GM12892 (cell line): ENCODE data around the gene TOP1.
A peak's percentile ranks its signal among the peaks of the same experiment; 100 is the strongest.

Experiments used
- DNase-seq: peaks from one replicate; pipeline ENCODE4 v3.0.0; 2011; ENCODE audit not compliant: insufficient read length
- FAIRE-seq: peaks from 2 replicates; lab custom pipeline; 2011; peaks lifted over from hg19 to GRCh38; lab: Jason Lieb, UNC
- POLR2A ChIP-seq: IDR thresholded peaks from 2 replicates; pipeline ENCODE4 v1.6.1; 2011; ENCODE audit warnings: low read depth, low read length, control low read depth
- POLR2AphosphoS5 ChIP-seq: IDR thresholded peaks from 2 replicates; pipeline ENCODE4 v1.6.1; 2011; ENCODE audit warnings: low read depth, low read length, control low read depth
- TAF1 ChIP-seq: IDR thresholded peaks from 2 replicates; pipeline ENCODE4 v1.6.1; 2011; ENCODE audit warnings: low read depth, mild to moderate bottlenecking, control low read depth, low read length, borderline replicate concordance

The TOP1 gene

DNA sequence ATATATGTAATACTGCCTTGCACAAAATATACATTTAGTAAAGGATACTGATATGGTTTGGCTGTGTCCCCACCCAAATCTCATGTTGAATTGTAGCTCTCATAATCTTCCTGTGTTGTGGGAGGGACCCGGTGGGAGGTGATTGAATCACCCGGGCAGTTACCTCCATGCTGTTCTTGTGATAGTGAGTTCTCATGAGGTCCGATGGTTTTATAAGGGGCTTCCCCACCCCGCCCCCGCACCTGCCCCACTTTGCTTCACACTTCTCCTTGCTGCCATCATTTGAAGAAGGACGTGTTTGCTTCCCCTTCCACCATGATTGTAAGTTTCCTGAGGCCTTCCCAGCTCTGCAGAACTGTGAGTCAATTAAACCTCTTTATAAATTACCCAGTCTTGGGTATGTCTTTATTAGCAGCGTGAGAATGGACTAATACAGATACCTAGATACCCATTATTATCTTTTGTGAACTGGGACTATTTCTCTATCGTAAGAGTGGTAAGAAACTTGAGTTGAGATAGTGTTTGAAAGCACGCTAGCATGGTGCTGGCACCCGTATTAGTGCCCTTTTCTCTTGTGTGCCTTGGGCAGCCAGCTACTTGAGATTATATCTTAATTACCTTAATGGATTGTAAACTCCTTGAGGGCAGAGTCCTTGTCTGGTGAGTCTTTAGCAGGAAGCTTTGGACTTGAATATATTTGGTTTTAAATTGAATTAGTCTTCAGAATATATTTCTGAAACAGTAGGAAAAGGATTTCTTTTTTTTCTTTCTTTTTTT, 25.6 kb downstream of the TOP1 start:
- no peak for DNase-seq
- TF ChIP-seq POLR2A (no peak), TAF1 (no peak), POLR2AphosphoS5 (no peak)
- FAIRE-seq = no peak

DNA sequence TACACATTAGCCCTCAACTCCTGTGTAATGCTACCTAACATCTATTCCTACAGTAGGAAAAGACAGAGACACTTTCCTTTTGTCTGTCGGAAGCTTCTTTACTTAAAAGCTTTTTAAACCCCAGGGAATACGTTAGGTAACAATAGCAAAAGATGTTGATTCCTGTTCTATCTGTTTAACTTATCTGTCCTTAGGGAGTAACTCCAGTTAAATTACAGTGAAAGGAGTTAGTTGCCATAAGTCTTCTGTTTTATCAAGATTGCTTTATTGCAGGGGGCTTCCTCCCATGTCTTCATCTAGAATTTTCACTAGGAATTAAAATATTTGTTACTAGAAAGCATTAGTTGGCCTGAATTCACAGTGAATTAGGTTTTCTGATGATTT, 26.2 kb downstream of the TOP1 start:
- TF ChIP-seq TAF1 = no peak
- no peak for TF ChIP-seq POLR2A
- TF ChIP-seq POLR2AphosphoS5 = no peak
- no peak for FAIRE-seq
- no peak for DNase-seq

DNA sequence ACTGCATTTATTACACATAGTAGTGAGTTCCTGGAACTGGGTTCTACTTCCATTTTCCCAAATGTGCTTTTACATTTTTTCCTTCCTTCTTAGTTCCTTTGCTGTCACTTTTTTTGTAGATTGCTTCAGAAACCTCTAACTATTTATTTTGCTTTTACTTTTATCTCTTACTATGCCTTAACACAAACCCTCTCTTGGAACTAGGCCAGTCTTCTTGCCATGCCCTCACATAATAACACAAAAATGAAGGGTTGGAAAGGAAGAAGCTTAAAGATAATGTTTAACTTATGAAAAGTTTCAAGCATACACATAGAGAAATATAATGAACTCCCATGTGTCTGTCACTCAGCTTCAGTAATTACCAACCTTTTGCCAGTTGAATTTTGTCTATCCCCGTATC, 27.1 kb downstream of the TOP1 start:
- FAIRE-seq (no peak), DNase-seq (no peak)
- TF ChIP-seq TAF1 (no peak), POLR2AphosphoS5 (no peak), POLR2A (no peak)

DNA sequence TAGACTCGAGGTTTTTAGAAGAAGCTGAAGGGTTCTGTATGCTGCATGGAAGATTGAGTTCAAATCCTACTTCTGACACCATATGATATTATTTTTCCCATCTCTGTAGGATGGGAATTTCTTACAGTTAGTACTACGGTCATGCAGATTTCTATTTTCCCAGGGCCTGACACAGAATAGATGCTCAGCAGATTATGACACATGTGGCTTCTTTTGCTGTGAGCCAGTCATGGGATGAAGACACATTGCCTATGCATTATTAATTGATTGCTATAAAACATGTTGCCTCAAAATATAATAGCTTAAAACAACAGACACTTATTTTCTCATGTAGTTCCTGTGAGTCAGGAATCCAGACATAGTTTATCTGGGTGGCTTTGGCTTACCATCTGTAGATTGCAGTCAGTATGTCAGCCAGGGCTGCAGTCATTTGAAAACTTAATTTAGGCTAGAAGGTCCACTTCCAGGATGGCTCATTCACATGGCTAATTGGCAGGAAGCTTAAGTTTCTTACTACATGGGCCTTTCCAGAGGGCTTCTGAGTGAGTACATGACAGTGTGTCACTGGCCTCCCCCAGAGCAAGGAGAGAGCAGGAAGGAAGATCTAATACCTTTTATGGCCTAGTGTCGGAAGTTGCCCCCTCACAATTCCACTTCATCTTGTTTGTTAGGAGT, 29.5 kb downstream of the TOP1 start:
- FAIRE-seq (no peak), DNase-seq (no peak)
- TF ChIP-seq TAF1 (no peak), POLR2AphosphoS5 (no peak), POLR2A (no peak)

DNA sequence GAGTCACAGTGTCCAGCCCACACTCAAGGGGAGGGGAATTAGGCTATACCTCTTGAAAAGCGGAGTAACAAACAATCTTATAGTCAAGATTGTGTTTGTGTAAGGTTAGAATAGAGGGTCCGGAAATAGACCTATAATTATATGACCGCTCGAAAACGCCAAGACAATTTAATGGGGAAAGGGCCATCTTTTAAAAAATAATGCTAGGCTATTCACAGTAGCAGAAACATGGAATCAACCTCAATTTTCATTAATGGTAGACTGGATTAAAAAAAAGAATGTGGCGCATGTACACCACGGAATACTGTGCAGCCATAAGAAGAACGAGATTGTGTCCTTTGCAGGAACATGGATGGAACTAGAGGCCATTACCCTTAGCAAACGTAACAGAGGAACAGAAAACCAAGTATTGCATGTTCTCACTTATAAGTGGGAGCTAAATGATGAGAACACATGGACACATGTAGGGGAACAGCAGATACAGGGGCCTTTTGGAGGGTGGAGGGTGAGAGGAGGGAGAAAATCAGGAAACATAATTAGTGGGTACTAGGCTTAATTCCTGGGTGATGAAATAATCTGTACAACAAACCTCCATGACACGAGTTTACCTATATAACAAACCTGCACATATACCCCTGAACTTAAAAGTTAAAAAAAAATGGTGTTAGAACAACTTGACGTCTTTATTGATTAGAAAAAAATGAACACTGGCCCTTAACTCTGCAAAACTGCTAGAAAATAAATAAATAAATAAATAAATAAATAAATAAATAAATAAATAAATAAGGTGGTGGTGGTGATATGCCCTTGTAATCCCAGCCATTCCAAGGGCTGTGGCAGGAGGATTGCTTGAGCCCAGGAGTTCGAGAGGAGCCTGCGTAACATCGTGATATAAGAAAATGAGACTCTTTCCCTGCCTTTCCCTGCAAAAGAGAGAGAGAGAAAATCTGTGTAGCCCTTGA, 30.3 kb downstream of the TOP1 start:
- no peak for FAIRE-seq
- no peak for TF ChIP-seq POLR2A

DNA sequence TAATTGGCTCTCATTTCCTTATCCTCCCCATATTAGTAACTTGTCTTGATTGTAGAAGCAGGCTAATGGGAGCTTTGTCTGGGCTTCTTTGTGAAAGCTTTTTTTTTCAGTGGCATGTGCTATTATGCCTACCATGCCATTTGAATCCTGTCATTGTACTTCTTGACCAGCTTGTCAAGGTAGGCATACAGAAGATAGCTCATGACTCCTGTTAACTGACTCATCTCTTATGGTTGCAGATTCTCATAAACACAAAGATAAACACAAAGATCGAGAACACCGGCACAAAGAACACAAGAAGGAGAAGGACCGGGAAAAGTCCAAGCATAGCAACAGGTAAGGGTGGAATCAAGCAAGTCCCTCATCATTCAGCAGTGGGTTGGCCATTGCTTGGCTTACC, 32.5 kb downstream of the TOP1 start:
- no peak for TF ChIP-seq TAF1
- no peak for TF ChIP-seq POLR2A
- no peak for TF ChIP-seq POLR2AphosphoS5
- DNase-seq (no peak), FAIRE-seq (no peak)

More for the DNA sequence above, 30.3 kb downstream of the TOP1 start:
- no peak for DNase-seq

DNA sequence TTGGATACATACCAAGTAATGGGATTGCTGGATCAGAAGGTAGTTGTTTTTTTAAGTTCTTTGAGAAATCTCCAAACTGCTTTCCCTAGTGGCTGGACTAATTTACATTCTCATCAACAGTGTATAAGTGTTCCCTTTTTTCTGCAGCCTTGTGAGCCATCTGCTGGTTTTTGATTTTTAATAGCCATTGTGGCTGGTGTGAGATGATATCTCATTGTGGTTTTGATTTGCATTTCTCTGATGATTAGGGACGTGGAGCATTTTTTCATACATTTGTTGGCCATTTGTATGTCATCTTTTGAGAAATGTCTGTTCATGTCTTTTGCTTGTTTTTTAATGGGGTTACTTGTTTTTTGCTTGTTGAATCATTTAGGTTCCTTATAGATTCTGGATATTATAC, 34.8 kb downstream of the TOP1 start:
- TF ChIP-seq POLR2AphosphoS5 (no peak), TAF1 (no peak), POLR2A (no peak)
- DNase-seq (no peak), FAIRE-seq (no peak)

DNA sequence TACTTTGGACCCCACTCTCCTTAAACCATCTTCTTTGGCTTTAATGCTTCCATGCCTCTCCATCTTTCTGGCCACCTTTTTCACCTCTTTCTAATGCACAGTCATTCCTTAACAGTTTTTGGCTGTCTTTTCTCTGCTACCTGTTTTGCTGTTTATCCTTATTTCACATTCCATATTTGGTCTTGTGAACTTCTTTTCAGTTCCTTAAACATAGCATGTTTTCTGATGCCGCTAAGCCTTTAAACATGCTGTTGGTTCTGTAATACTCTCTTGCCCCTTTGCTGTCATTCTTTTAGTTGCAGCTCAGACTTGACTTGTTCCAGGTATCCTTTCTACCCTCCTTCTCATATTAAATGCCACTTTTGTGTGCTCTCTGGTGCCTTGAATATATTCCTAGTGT, 35.8 kb downstream of the TOP1 start:
- FAIRE-seq (peak; percentile 83), DNase-seq (no peak)

DNA sequence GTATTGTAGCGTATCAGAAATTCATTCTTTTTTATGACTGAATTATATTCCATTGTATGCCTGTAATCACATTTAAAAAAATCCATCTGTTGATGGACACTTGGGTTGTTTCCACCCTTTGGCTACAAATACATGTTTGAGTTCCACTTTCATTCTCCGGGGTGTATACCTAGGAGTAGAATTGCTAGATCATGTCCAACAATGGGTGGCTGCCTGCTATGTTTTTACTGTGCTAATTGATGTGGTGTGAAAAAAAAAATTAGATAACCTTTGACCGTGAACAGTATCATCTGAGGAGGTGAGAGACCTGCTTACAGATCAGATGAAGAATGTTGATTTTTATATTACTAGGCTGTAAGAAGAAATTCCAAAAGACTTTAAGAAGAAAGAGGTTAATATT, 37.1 kb downstream of the TOP1 start:
- DNase-seq (no peak), FAIRE-seq (no peak)
- TF ChIP-seq POLR2AphosphoS5 = no peak
- TF ChIP-seq TAF1 = no peak
- no peak for TF ChIP-seq POLR2A

More for the DNA sequence above, 35.8 kb downstream of the TOP1 start:
- TF ChIP-seq POLR2A = no peak
- no peak for TF ChIP-seq POLR2AphosphoS5
- no peak for TF ChIP-seq TAF1

DNA sequence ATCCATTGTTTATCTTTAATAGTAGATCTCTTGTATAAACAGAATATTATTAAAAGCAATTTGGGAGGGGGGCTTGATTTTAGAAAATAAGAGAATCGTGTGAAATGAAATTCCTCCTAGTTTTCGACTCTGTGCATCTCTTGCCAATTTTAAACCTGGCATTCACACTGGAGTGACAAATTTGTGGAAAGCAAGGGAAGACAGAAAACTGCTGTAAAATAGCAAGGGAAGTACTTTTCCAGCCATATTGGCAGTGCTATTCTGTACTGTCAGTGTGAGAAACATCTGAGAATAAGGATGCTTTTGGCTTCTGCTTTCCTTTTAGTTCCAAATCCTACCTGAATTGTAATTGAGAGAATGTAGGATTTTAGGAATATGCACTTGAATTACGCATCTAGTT, 40.2 kb downstream of the TOP1 start:
- no peak for TF ChIP-seq TAF1
- TF ChIP-seq POLR2AphosphoS5 = no peak
- TF ChIP-seq POLR2A = no peak
- DNase-seq (no peak), FAIRE-seq (no peak)

DNA sequence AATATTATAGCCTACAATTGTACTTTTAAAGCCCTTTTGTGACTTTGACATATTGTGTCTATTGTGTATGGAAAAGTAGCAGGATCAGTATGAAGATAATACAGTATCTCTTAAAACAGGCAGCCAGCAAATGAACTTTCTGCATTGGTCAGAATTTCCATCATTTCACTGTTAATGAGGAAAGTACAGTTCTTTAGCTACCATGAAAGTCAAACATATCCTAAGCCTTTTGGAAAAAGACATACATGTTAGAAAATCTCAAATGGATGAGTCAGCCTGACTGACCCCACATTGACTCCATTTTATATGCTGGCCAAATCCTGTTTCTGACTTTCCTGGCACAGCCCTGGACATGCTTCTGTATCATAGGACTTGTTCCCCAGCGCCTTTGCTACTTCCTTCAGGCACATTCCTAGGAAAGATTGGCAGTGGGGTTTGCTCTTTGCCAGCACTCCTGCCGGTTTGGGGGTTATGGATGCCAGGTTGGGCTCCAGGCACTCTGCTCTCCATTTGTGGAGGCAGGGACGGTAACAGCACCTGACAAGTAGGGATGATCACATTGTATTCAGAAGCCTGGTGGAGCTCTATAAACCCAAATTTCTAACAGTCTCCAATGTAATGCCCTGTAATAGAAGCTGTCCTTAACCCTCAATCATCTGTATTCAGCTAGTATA, 43.7 kb downstream of the TOP1 start:
- TF ChIP-seq POLR2A (no peak), TAF1 (no peak), POLR2AphosphoS5 (no peak)
- DNase-seq = no peak
- FAIRE-seq = no peak
